ENCODE data around the gene BCL7A. TPM values are rescaled to one million over a fixed set of nuclear protein-coding genes. Genes with fewer than 3 reads are reported as not detected.
A peak's percentile ranks its signal among the peaks of the same experiment; 100 is the strongest.

Gene BCL7A
- 1 to 10 TPM in 3 of 4 donors, under 1 TPM in 1; 0.75 to 6.8 (median 6.3) TPM for total RNA-seq

GRCh38 chr12:122021822-122022392, at the start of gene BCL7A:
Gene BCL7A, plus strand, starts transcription at chr12:122021884. Its CDS starts 208 bp downstream, at chr12:122022092.
- H3K27me3 ChIP-seq: peaks cover 5% of the 10 kb centered on the region
- intact Hi-C loops (cut with DNase I; ENCODE audit: low total_unique reads): no loop called here
- in situ Hi-C loops (cut with MboI; ENCODE audit: low pct_ligation_motif_present in 1 of 4, low pct_unique_long_range_greater_than_20kb in 1 of 4, low sequenced_read_pairs in 3 of 4): no loop called here
- peak within 1 kb of the TSS; percentile 72 to 92 (median 82) for H3K4me3 ChIP-seq
- DNase-seq: peak; percentile 76
- no peaks in the 10 kb centered on the region for H3K9me3 ChIP-seq
- WGBS, 2 donors (ENCODE audit: low coverage in 1 of 2): 0% methylated on average over 49 of the region's 83 CpGs; no CpG with 5 or more reads in 1 of the 2 donors
- no peaks in the 10 kb centered on the region for H3K36me3 ChIP-seq
- H3K27ac ChIP-seq: peak within 1 kb of the TSS; percentile 72 to 89 (median 82)
- H3K4me1 ChIP-seq: peaks cover 15 to 25% (median 23%) of the 10 kb centered on the region in 4 donors
- TF ChIP-seq, protein P1, sequence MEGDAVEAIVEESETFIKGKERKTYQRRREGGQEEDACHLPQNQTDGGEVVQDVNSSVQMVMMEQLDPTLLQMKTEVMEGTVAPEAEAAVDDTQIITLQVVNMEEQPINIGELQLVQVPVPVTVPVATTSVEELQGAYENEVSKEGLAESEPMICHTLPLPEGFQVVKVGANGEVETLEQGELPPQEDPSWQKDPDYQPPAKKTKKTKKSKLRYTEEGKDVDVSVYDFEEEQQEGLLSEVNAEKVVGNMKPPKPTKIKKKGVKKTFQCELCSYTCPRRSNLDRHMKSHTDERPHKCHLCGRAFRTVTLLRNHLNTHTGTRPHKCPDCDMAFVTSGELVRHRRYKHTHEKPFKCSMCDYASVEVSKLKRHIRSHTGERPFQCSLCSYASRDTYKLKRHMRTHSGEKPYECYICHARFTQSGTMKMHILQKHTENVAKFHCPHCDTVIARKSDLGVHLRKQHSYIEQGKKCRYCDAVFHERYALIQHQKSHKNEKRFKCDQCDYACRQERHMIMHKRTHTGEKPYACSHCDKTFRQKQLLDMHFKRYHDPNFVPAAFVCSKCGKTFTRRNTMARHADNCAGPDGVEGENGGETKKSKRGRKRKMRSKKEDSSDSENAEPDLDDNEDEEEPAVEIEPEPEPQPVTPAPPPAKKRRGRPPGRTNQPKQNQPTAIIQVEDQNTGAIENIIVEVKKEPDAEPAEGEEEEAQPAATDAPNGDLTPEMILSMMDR (IDR thresholded peaks at IDR 0.05): no peak
- no peak for TF ChIP-seq EP300 (IDR thresholded peaks at IDR 0.05; ENCODE audit: low read depth)
- peak in 1 of 3 donors; percentile 21 for TF ChIP-seq POLR2AphosphoS5 (IDR thresholded peaks at IDR 0.05)
- TF ChIP-seq POLR2A (IDR thresholded peaks at IDR 0.05): peak; percentile 52

- DNase-seq: no peak
- 70 to 78% methylated on average over 2 to 13 of the region's 13 CpGs for WGBS, 2 donors (ENCODE audit: low coverage in 1 of 2)
- Histone ChIP-seq H3K4me3 (no peak overlapping the region), H3K4me1 (no peaks in the 10 kb centered on the region), H3K27me3 (no peaks in the 10 kb centered on the region), H3K9me3 (peaks cover 0 to 3% of the 10 kb centered on the region in 2 donors), H3K27ac (no peak overlapping the region), H3K36me3 (no peaks in the 10 kb centered on the region)
- in situ Hi-C loops (cut with MboI; ENCODE audit: low pct_ligation_motif_present in 1 of 4, low pct_unique_long_range_greater_than_20kb in 1 of 4, low sequenced_read_pairs in 3 of 4): no loop called here
- TF ChIP-seq POLR2A (IDR thresholded peaks at IDR 0.05) (no peak), EP300 (IDR thresholded peaks at IDR 0.05; ENCODE audit: low read depth) (no peak), POLR2AphosphoS5 (IDR thresholded peaks at IDR 0.05) (no peak)
- TF ChIP-seq, protein P1 (IDR thresholded peaks at IDR 0.05): no peak
- intact Hi-C loops (cut with DNase I; ENCODE audit: low total_unique reads): no loop called here
These were observed 47.4 kb upstream of the BCL7A start for GRCh38 chr12:121974026-121974985.

- peaks cover 0 to 3% of the 10 kb centered on the region in 2 donors for H3K9me3 ChIP-seq
- intact Hi-C loops (cut with DNase I; ENCODE audit: low total_unique reads): no loop called here
- H3K4me1 ChIP-seq: no peaks in the 10 kb centered on the region
- no peak overlapping the region for H3K4me3 ChIP-seq
- in situ Hi-C loops (cut with MboI; ENCODE audit: low pct_ligation_motif_present in 1 of 4, low pct_unique_long_range_greater_than_20kb in 1 of 4, low sequenced_read_pairs in 3 of 4): no loop called here
- DNase-seq: no peak
- H3K27me3 ChIP-seq: no peaks in the 10 kb centered on the region
- WGBS, 2 donors (ENCODE audit: low coverage in 1 of 2): 84% methylated on average over 6 of the region's 6 CpGs; no CpG with 5 or more reads in 1 of the 2 donors
- H3K27ac ChIP-seq: no peak overlapping the region
- TF ChIP-seq POLR2A (IDR thresholded peaks at IDR 0.05) (no peak), POLR2AphosphoS5 (IDR thresholded peaks at IDR 0.05) (no peak), EP300 (IDR thresholded peaks at IDR 0.05; ENCODE audit: low read depth) (no peak)
- TF ChIP-seq, protein P1 (IDR thresholded peaks at IDR 0.05): no peak
- H3K36me3 ChIP-seq: no peaks in the 10 kb centered on the region
These were observed 46.7 kb upstream of the BCL7A start for GRCh38 chr12:121975021-121975420.

- no peaks in the 10 kb centered on the region for H3K4me1 ChIP-seq
- H3K27me3 ChIP-seq: no peaks in the 10 kb centered on the region
- H3K36me3 ChIP-seq: no peaks in the 10 kb centered on the region
- intact Hi-C loops (cut with DNase I; ENCODE audit: low total_unique reads): no loop called here
- H3K9me3 ChIP-seq: peaks cover 0 to 3% of the 10 kb centered on the region in 2 donors
- H3K27ac ChIP-seq: no peak overlapping the region
- 61 to 75% methylated on average over 5 of the region's 5 CpGs for WGBS, 2 donors (ENCODE audit: low coverage in 1 of 2)
- TF ChIP-seq, protein P1 (IDR thresholded peaks at IDR 0.05): no peak
- TF ChIP-seq POLR2AphosphoS5 (IDR thresholded peaks at IDR 0.05): peak in 1 of 3 donors; percentile 8
- no peak for DNase-seq
- no peak overlapping the region for H3K4me3 ChIP-seq
- in situ Hi-C loops (cut with MboI; ENCODE audit: low pct_ligation_motif_present in 1 of 4, low pct_unique_long_range_greater_than_20kb in 1 of 4, low sequenced_read_pairs in 3 of 4): no loop called here
These were observed 44.7 kb upstream of the BCL7A start for GRCh38 chr12:121976950-121977349.

Data from transverse colon (tissue), 4 donors.